SU-DHL-6 (cell line): Measurements from ENCODE around the gene PAM16.
A peak's percentile ranks its signal among the peaks of the same experiment; 100 is the strongest.

Source experiments
- H2AFZ ChIP-seq: fragments of 200-600 bp; sonication (generic); 2 replicates; pipeline ENCODE4 v1.6.1; 2014; ENCODE audit warnings: low read depth, mild to moderate bottlenecking, moderate library complexity, mixed read lengths, antibody characterized with exemption, low read length; ENCODE audit not compliant: severe bottlenecking
- H3F3A ChIP-seq: fragments of 200-600 bp; shearing (Covaris generic); 2 replicates; pipeline ENCODE4 v1.6.0; 2016; ENCODE audit warnings: antibody characterized with exemption, mild to moderate bottlenecking; ENCODE audit not compliant: insufficient read depth
- H3K27ac ChIP-seq: fragments of 200-600 bp; sonication (generic); 2 replicates; pipeline ENCODE4 v1.5.1; 2016; ENCODE audit warnings: low read depth, mild to moderate bottlenecking, low read length, moderate library complexity, mixed read lengths
- H3K27me3 ChIP-seq: fragments of 200-600 bp; sonication (generic), shearing (Covaris generic); 2 replicates; pipeline ENCODE4 v1.6.0; 2014; ENCODE audit warnings: mild to moderate bottlenecking, low read length
- H3K36me3 ChIP-seq: fragments of 200-600 bp; sonication (generic); 2 replicates; pipeline ENCODE4 v1.6.1; 2014; ENCODE audit warnings: mild to moderate bottlenecking, low read length, mixed read lengths
- H3K4me2 ChIP-seq: fragments of 300-600, 200-600 bp; shearing (Covaris generic), sonication (generic); 2 replicates; pipeline ENCODE4 v1.6.0; 2014; ENCODE audit warnings: low read length, low read depth, mild to moderate bottlenecking; ENCODE audit not compliant: poor library complexity, severe bottlenecking
- H3K4me3 ChIP-seq: fragments of 200-600 bp; sonication (generic); 2 replicates; pipeline ENCODE4 v1.5.1; 2014; ENCODE audit warnings: antibody characterized with exemption, low read length, mild to moderate bottlenecking, mixed read lengths; ENCODE audit not compliant: insufficient read depth, poor library complexity, severe bottlenecking
- H3K79me2 ChIP-seq: fragments of 200-600 bp; sonication (generic); 2 replicates; pipeline ENCODE4 v1.6.1; 2014; ENCODE audit warnings: mild to moderate bottlenecking, low read length, moderate library complexity; ENCODE audit not compliant: insufficient read depth
- H3K9ac ChIP-seq: fragments of 200-600 bp; sonication (generic); 2 replicates; pipeline ENCODE4 v1.7.0; 2014; ENCODE audit warnings: mild to moderate bottlenecking, low read length
- H3K9me2 ChIP-seq: fragments of 200-600 bp; sonication (generic); replicated peaks from 2 replicates; pipeline ENCODE4 v1.6.1; 2014; ENCODE audit warnings: low read length; ENCODE audit not compliant: insufficient read depth
- H3K9me3 ChIP-seq: fragments of 200-600 bp; sonication (generic); 2 replicates; pipeline ENCODE4 v1.6.1; 2014; ENCODE audit warnings: low read length, mixed read lengths; ENCODE audit not compliant: insufficient read depth
- H4K20me1 ChIP-seq: fragments of 200-600 bp; sonication (generic); 2 replicates; pipeline ENCODE4 v1.6.1; 2014; ENCODE audit warnings: low read depth, mild to moderate bottlenecking, antibody characterized with exemption, low read length, moderate library complexity, mixed read lengths
- CTCF ChIP-seq: fragments of 200-600 bp; sonication (generic); IDR thresholded peaks from one replicate; pipeline ENCODE4 v1.5.1; 2017; ENCODE audit warnings: antibody characterized with exemption, mild to moderate bottlenecking, low read length, moderate library complexity; ENCODE audit not compliant: insufficient read depth, poor library complexity, severe bottlenecking
- EZH2phosphoT487 ChIP-seq: fragments of 200-600 bp; sonication (generic), shearing (Covaris generic); conservative IDR thresholded peaks from 2 replicates; pipeline ENCODE4 v1.6.1; 2018; ENCODE audit warnings: mild to moderate bottlenecking, antibody characterized with exemption, low read length, moderate library complexity, mixed read lengths

Gene PAM16

GRCh38 chr16:4373356-4373908 lies 22.3 kb upstream of the PAM16 start:
- Histone ChIP-seq H3K9me2 (no peaks in the 10 kb centered on the region), H3K27me3 (no peaks in the 10 kb centered on the region), H3K4me3 (no peak overlapping the region), H3K79me2 (no peaks in the 10 kb centered on the region), H3K36me3 (no peaks in the 10 kb centered on the region), H3K27ac (no peak overlapping the region), H3K9me3 (no peaks in the 10 kb centered on the region), H3F3A (no peaks in the 10 kb centered on the region), H4K20me1 (peaks cover 3% of the 10 kb centered on the region; the same call in 1 of the 2 replicates), H2AFZ (no peak overlapping the region), H3K4me2 (no peak overlapping the region), H3K9ac (no peak overlapping the region)
- TF ChIP-seq EZH2phosphoT487 (no peak), CTCF (no peak)

GRCh38 chr16:4372578-4373355 lies 21.6 kb upstream of the PAM16 start:
- H3K9me3 ChIP-seq, result no peaks in the 10 kb centered on the region
- H3K79me2 ChIP-seq, result no peaks in the 10 kb centered on the region
- H3K4me2 ChIP-seq, result peak overlapping the region; percentile 32
- H3K36me3 ChIP-seq, result no peaks in the 10 kb centered on the region
- H3F3A ChIP-seq, result no peaks in the 10 kb centered on the region
- H3K9ac ChIP-seq, result no peak overlapping the region
- no peaks in the 10 kb centered on the region for H3K9me2 ChIP-seq
- H3K4me3 ChIP-seq, result no peak overlapping the region
- no peak overlapping the region for H3K27ac ChIP-seq
- TF ChIP-seq CTCF, result no peak
- TF ChIP-seq EZH2phosphoT487, result no peak
- peaks cover 3% of the 10 kb centered on the region; the same call in 1 of the 2 replicates for H4K20me1 ChIP-seq
- no peak overlapping the region for H2AFZ ChIP-seq
- no peaks in the 10 kb centered on the region for H3K27me3 ChIP-seq

GRCh38 chr16:4372001-4372577 lies 21.0 kb upstream of the PAM16 start:
- peak overlapping the region; percentile 11; the same call in 1 of the 2 replicates for H3K9ac ChIP-seq
- H3K9me3 ChIP-seq, result no peaks in the 10 kb centered on the region
- no peaks in the 10 kb centered on the region for H3K79me2 ChIP-seq
- H4K20me1 ChIP-seq, result peaks cover 3% of the 10 kb centered on the region; the same call in 1 of the 2 replicates
- H3K4me2 ChIP-seq, result peak overlapping the region; percentile 32
- no peak overlapping the region for H3K27ac ChIP-seq
- H2AFZ ChIP-seq, result no peak overlapping the region
- no peaks in the 10 kb centered on the region for H3K9me2 ChIP-seq
- no peaks in the 10 kb centered on the region for H3K36me3 ChIP-seq
- H3K4me3 ChIP-seq, result no peak overlapping the region
- TF ChIP-seq EZH2phosphoT487, result no peak
- TF ChIP-seq CTCF, result no peak
- no peaks in the 10 kb centered on the region for H3K27me3 ChIP-seq
- H3F3A ChIP-seq, result no peaks in the 10 kb centered on the region
